ENCODE data around the gene SCGB1C2.

SCGB1C2 gene

DNA sequence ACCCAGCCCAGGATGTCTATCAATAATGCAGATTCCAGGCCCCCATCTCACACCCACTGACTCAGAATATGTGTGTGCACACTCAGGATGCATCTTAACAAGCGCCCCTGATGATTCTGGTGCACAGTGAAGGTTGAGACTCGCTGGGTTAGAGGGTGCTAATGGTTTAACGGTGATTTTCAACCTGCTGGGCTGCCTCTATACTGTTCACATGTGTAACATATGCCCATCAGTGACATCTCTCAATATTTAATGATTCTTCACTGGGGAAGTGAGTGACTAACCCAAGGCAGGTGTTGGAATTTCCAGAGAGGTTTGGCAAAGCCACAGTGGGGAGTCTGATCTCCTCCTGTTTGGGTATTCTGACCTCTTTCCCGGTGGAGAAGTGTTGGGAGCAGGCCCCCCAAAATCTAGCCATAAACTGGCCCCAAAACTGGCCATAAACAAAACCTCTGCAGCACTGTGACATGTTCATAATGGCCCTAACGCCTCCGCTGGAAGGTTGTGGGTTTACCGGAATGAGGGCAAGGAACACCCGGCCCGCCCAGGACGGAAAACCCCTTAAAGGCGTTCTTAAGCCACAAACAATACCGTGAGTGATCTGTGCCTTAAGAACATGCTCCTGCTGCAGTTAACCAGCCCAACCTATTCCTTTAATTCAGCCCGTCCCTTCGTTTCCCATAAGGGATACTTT is 48.2 kb downstream of the SCGB1C2 start:
- Mint-ChIP-seq H3K4me1 (ENCODE audit: low read depth) (peaks cover 16% of the 10 kb centered on the region), H3K4me3 (no peak overlapping the region), H3K9me3 (no peaks in the 10 kb centered on the region), H3K27ac (no peak overlapping the region), H3K27me3 (peaks cover 53% of the 10 kb centered on the region), H3K36me3 (ENCODE audit: low read depth) (no peaks in the 10 kb centered on the region)
- intact Hi-C loops (cut with micrococcal nuclease) = no loop called here

DNA sequence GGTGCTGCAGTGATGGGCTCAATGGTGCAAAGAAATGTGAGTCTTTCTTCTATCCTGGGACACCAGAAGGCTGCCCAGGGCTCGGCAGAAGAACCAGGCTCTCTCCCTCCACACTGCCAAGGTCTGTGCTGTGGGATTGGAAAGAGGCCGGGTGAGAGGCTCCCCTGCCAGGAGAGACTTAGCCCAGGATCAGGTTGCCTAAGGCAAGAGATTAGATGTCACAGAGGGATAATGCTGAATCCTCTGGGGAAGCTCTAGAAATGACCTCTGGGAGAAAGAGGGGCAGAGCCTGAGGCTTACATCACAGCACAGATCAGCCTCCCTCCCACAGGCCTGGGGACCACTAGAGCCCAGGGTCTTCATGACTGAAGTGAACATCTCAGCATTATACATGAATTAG is 49.8 kb downstream of the SCGB1C2 start:
- Mint-ChIP-seq H3K27me3 (peaks cover 46% of the 10 kb centered on the region), H3K4me3 (no peak overlapping the region), H3K36me3 (ENCODE audit: low read depth) (no peaks in the 10 kb centered on the region), H3K9me3 (no peaks in the 10 kb centered on the region), H3K27ac (no peak overlapping the region), H3K4me1 (ENCODE audit: low read depth) (peaks cover 11% of the 10 kb centered on the region)
- intact Hi-C loops (cut with micrococcal nuclease) = no loop called here
